HK-2 (cell line): Measurements from ENCODE around the gene WDR53.
"Not testable (repeated sequence)": the region's sequence is repeated elsewhere in the genome, so short reads cannot be mapped to it uniquely, and the experiment has no call there.

Experiments
- DNase-seq: peaks from one replicate; pipeline ENCODE4 v3.0.0-alpha.2; 2018; ENCODE audit not compliant: unreplicated experiment

Gene WDR53

DNA sequence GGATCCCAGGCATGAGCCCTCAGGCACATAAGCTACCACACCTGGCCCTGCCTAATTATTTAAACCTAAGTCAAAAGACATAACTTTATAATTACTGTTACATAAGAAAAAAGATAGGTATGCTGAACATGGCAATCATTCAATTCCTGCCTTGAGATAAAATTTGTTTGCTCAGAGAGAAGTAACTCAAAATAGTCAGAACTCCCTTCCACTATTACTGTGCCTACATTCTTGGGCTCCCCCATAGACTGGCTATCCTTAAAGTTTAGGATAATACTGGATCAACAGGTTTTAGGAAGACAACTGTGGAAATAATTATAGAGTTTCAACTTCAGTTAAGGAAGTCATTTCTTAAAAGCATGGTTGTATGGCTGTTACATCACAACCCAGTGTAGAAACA lies 9.9 kb downstream of the WDR53 start:
- DNase-seq: no peak

- DNase-seq: no peak
Measured at GRCh38 chr3:196557236-196557635, 11.1 kb downstream of the WDR53 start.

GRCh38 chr3:196555295-196555694 lies 13.1 kb downstream of the WDR53 start:
- no peak for DNase-seq

GRCh38 chr3:196554205-196554604 lies 14.1 kb downstream of the WDR53 start:
- DNase-seq: no peak

DNA sequence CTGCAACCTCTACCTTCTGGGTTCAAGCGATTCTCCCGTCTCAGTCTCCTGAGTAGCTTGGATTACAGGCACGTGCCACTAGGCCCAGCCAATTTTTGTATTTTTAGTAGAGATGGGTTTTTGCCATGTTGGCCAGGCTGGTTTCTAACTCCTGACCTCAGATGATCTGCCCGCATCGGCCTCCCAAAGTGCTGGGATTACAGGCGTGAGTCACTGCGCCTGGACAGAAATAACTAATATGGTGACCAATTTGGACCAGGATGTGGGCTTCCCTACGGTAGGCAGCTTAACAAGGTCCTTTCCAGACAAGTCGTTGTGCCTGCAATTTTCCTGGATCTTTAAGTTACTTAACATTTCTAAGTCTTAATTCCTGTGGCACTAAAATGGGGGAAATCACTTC lies 14.8 kb downstream of the WDR53 start:
- no peak for DNase-seq

- no peak for DNase-seq
Measured at GRCh38 chr3:196552253-196552652, 16.1 kb downstream of the WDR53 start.

- DNase-seq: not testable (repeated sequence)
Measured at GRCh38 chr3:196550172-196550571, 18.2 kb downstream of the WDR53 start.

DNA sequence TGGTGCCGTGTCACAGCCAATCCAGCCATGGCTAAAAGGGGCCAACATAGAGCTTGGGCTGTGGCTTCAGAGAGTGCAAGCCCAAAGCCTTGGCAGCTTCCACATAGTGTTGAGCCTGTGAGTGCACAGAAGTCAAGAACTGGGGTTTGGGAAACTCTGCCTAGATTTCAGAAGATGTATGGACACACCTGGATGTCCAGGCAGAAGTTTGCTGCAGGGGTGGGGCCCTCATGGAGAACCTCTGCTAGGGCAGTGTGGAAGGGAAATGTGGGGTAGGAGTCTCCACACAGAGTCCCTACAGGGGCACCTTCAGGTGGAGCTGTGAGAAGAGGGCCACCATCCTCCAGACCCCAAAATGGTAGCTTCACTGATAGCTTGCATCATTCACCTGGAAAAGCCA lies 19.0 kb downstream of the WDR53 start:
- DNase-seq: not testable (repeated sequence)

- DNase-seq: no peak
Measured at GRCh38 chr3:196547067-196547466, 21.3 kb downstream of the WDR53 start.

DNA sequence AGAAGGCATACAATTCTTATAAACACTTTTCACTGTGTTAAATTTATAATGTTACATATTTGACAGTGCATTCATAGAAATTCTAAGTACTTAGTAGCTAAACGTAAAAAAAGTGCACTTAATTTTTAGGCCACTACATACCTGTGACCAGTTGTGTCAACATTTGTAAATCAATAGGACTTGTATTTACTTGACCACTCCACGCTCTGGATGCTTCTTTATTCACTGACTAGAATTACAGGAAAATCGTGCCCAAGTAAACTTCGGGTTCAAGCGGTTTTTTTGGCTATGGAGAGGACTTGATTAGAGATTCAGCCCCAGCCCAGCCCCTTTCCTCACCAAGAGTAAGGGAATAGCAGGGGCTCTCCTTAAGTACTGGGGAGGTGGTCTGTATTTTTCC lies 21.8 kb downstream of the WDR53 start:
- no peak for DNase-seq

DNA sequence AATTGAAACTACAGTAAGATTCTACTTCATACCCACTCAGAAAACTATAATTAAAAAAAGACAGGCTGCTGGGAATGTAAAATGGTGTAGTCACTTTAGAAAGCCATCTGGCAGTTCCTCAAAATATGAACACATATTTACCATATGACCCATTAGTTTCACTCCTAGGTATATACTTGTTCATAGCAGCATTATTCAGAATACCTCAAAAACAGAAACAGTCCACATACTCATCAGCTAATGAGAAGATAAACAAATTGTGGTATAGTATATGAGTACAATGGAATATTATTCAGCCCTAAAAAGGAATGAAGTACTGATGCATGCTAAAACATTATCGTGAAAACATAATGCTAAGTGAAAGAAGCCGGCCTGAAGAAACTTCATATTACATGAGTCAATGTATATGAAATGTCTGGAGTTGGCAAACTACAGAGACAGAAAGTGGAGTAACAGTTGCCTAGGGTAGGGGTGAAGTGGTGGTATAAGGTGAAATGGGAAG lies 23.8 kb downstream of the WDR53 start:
- DNase-seq: no peak

DNA sequence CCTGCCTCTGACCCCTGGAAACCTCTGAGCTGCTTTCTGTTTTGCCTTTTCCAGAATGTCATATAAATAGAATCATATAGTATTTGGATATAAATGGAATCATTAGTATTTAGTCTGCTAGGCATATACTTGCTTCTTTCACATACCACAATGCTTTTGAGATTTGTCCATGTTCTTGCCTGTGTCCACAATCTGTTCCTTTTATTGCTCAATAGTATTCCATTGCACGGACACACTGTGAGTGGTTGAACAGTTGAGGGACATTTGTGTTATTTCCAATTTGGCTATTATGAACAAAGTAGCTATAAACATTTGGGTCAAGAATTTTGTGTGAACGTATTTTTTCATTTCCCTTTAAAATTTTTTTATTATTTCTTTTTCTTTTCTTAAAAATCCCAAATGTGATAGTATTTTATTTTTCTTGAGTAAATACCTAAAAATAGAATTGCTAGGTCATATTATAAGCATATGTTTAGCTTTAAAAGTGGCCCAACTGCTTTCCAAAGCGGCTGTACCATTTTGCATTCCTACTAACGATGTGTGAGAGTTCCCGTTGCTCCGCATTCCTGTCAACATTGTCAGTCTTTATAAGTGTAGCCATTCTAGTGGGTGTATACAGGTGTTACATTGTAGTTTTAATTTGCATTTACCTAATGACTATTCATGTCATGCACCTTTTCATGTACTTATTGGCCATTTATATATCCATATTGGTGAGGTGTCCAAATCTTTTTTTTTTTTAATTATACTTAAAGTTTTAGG lies 26.5 kb downstream of the WDR53 start:
- no peak for DNase-seq

DNA sequence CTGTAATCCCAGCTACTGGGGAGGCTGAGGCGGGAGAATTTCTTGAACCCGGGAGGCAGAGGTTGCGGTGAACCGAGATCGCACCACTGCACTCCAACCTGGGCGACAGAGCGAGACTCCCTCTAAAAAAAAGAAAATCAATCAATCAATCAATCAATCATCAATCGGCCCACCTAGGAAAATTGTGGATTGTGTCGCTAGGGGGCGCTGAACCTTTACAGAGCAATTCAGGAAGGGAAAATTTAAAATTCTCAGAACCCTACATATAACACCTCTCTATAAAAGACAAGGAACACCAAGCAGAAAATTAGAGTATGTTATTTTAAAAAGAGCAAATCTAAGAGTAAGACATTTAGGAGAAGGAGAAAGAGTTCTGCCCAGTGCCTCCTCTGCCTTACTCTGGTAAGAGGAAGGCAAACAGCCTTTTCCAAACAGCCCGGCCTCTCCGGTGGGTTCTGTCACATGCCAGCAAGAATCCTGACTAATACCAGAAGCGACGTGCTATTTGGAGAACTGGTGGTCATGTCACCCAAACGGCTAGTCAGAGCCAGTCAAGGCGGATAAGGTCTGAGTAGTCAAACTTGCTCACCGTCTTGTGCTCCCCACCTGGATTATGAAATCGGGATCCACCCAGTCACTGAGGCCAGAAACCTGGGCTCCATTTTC lies 30.9 kb downstream of the WDR53 start:
- no peak for DNase-seq

DNA sequence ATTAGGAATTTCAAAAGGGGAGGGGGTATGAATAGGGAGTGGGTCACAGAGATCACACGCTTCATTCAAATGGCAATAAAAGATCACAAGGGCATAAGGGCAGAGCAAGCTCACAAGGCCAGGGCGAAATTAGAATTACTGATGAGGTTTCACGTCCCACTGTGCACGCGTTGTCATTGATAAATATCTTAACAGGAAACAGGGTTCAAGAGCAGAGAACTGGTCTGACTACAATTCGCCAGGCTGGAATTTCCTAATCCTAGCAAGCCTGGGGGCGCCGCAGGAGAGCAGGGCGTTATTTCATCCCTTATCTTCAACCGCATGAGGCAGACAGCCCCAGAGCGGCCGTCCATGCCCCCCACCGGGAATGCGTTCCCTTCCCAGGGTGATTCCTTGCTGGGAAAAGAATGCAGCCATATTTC lies 35.1 kb downstream of the WDR53 start:
- no peak for DNase-seq

GRCh38 chr3:196531418-196531817 lies 36.9 kb downstream of the WDR53 start:
- DNase-seq: no peak

GRCh38 chr3:196528639-196529233 lies 39.6 kb downstream of the WDR53 start:
- no peak for DNase-seq

DNA sequence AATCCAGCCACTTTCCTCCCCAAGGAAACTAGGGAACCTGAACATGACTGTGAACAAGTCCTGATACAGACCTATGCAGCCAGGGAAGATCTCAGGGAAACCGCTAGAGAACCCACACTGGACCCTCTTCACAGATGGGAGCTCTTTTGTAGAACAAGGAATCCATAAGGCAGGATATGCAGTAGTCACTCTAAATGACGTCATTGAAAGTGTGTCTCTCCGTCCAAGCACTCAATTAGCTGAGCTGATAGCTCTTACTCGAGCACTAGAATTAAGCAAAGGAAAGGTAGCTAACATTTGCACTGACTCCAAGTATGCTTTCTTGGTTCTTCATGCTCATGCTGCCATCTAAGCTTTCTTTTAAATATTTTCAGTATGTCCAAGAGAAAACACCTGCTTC lies 43.2 kb downstream of the WDR53 start:
- DNase-seq: no peak

DNA sequence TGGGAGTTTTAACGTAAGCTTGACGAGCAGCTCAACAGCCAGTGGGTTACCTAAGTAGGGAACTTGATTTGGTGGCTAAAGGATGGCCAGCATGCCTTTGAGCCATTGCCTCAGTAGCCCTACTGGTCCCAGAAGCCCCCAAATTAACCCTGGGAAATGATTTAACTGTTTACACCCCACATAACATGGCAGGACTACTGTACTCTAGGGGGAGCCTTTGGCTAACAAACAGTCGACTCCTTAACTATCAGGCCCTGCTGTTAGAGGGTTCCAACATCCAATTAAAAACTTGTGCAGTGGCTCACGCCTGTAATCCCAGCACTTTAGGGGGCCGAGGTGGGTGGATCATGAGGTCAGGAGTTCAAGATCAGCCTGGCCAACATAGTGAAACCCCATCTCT lies 43.8 kb downstream of the WDR53 start:
- no peak for DNase-seq

DNA sequence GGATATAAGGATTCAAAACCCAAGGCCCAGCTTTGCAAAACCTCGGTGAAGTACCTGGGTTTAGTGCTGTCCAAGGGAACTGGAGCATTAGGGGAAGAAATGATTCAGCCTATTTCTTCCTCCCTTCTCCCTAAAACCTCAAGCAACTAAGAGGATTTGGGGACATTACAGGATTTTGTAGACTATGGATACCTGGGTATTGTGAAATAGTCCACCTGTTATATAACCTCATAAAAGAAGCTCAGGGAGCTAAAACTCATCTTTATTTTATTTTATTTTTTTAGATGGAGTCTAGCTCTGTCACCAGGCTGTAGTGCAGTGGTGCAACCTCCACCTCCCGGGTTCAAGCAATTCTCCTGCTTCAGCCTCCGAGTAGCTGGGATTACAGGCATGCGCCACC lies 44.5 kb downstream of the WDR53 start:
- no peak for DNase-seq

GRCh38 chr3:196521291-196521690 lies 47.1 kb downstream of the WDR53 start:
- not testable (repeated sequence) for DNase-seq

DNA sequence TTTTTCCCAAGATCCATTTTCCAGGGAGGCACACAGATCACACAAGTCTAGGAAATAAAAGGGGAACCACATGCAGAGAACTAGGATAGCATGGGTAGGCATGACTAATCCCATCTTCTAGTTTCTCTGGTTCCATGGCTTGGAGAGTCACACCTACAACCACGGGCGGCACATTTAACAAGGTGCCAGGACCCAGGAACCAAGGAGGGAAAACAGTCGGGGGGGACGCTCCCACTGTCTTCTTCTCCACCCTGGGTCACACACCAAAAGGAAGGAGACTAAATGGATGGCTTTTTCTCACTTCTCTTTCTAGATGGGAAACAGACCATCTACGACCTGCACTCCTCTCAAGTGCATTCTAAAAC lies 48.7 kb downstream of the WDR53 start:
- no peak for DNase-seq

DNA sequence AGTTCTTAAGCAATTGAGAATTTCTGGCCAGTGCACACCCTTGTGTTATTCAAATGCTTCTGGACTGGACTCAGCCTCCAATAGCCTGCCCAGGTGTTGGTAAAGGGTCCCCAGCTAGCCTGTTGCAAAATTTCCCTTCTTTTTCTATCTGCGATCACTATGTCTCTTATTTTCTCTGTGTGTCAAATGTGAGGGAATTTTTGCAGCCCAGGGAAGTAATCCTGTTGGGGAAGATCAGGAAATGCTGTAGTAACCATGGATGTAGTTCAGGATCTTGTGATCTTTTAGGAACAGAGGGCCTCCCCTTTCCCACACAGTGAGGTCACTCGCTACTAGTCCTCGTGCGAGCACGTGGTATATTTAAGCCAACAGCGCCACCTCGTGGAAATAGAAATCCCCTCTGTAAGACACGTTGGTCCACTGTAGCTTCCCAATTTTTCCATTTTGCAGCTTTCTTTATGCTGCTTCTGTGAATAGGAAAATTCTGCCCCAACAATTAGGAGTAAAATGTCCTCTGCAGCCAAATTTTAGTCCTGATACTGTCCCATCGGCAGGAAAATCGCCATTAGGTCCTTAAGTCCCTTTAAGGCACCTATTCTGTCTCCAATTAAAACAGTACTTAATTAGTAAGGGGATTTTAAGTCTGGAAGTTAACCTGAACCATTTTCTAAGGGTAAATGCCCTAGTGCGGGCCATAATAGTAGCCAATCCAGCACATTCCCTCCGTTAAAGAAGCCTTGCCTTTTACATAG lies 49.2 kb downstream of the WDR53 start:
- peak; percentile 59 for DNase-seq
